GM04503 (cell line): ENCODE results near the gene PPP1R27.
A peak's percentile ranks its signal among the peaks of the same experiment; 100 is the strongest.

Experiments used
- DNase-seq: peaks from one replicate; pipeline ENCODE4 v3.0.0-alpha.2; 2012; ENCODE audit warnings: low read depth

Gene PPP1R27

GRCh38 chr17:81860756-81861568 is 26.1 kb upstream of the PPP1R27 start:
- peak; percentile 100 for DNase-seq

- DNase-seq = no peak
Measured at GRCh38 chr17:81859906-81860755, 25.3 kb upstream of the PPP1R27 start, which contains the start of gene P4HB. Gene P4HB, minus strand, starts transcription at chr17:81860535. Its CDS starts 64 bp downstream, at chr17:81860471.

GRCh38 chr17:81858967-81859905 is 24.4 kb upstream of the PPP1R27 start:
- no peak for DNase-seq

GRCh38 chr17:81858170-81858966 is 23.5 kb upstream of the PPP1R27 start:
- DNase-seq = no peak

- no peak for DNase-seq
Measured at GRCh38 chr17:81854974-81855774, 20.3 kb upstream of the PPP1R27 start.

- no peak for DNase-seq
Measured at GRCh38 chr17:81852237-81852636, 17.4 kb upstream of the PPP1R27 start.

GRCh38 chr17:81851423-81851822 is 16.6 kb upstream of the PPP1R27 start:
- no peak for DNase-seq

GRCh38 chr17:81849457-81849856 is 14.6 kb upstream of the PPP1R27 start:
- DNase-seq = no peak

GRCh38 chr17:81846743-81847689 is 12.2 kb upstream of the PPP1R27 start:
- DNase-seq = no peak

- DNase-seq = no peak
Measured at GRCh38 chr17:81845881-81846742, 11.3 kb upstream of the PPP1R27 start.

- no peak for DNase-seq
Measured at GRCh38 chr17:81845361-81845760, 10.5 kb upstream of the PPP1R27 start.

GRCh38 chr17:81844887-81845286 is 10.0 kb upstream of the PPP1R27 start:
- no peak for DNase-seq

GRCh38 chr17:81844327-81844851 is 9.5 kb upstream of the PPP1R27 start:
- no peak for DNase-seq

- no peak for DNase-seq
Measured at GRCh38 chr17:81843713-81844326, 9.0 kb upstream of the PPP1R27 start.

- DNase-seq = no peak
Measured at GRCh38 chr17:81842725-81843504, 8.1 kb upstream of the PPP1R27 start.

- DNase-seq = no peak
Measured at GRCh38 chr17:81842378-81842724, 7.5 kb upstream of the PPP1R27 start.

- no peak for DNase-seq
Measured at GRCh38 chr17:81841866-81842265, 7.0 kb upstream of the PPP1R27 start.
